Measurements from ENCODE around the gene OR6N1. TPM values are rescaled to one million over a fixed set of nuclear protein-coding genes. Genes with fewer than 3 reads are reported as not detected.

OR6N1 gene
- total RNA-seq, 1 donor from 2014 or later = not detected

- Histone ChIP-seq H3K4me3 (ENCODE audit: low read depth, low read length) (no peak overlapping the region), H3K36me3 (ENCODE audit: control insufficient read depth, insufficient read depth, low read length) (no peaks in the 10 kb centered on the region), H3K27me3 (ENCODE audit: control insufficient read depth, insufficient read depth, low read length) (no peaks in the 10 kb centered on the region)
- no peak for DNase-seq (ENCODE audit: low read depth)
- no peak for TF ChIP-seq CTCF (IDR thresholded peaks at IDR 0.05; ENCODE audit: insufficient read depth, low read length, poor library complexity, severe bottlenecking)
Observed at GRCh38 chr1:158794247-158794646, 22.3 kb upstream of the OR6N1 start.

- no peak for DNase-seq (ENCODE audit: low read depth)
- Histone ChIP-seq H3K36me3 (ENCODE audit: control insufficient read depth, insufficient read depth, low read length) (no peaks in the 10 kb centered on the region), H3K27me3 (ENCODE audit: control insufficient read depth, insufficient read depth, low read length) (no peaks in the 10 kb centered on the region), H3K4me3 (ENCODE audit: low read depth, low read length) (no peak overlapping the region)
- peak; percentile 23 for TF ChIP-seq CTCF (IDR thresholded peaks at IDR 0.05; ENCODE audit: insufficient read depth, low read length, poor library complexity, severe bottlenecking)
Observed at GRCh38 chr1:158793604-158794003, 21.6 kb upstream of the OR6N1 start.

- Histone ChIP-seq H3K36me3 (ENCODE audit: control insufficient read depth, insufficient read depth, low read length) (no peaks in the 10 kb centered on the region), H3K4me3 (ENCODE audit: low read depth, low read length) (no peak within 1 kb of the TSS), H3K27me3 (ENCODE audit: control insufficient read depth, insufficient read depth, low read length) (no peaks in the 10 kb centered on the region)
- DNase-seq (ENCODE audit: low read depth) = no peak
- no peak for TF ChIP-seq CTCF (IDR thresholded peaks at IDR 0.05; ENCODE audit: insufficient read depth, low read length, poor library complexity, severe bottlenecking)
Observed at GRCh38 chr1:158781104-158781503, 9.1 kb upstream of the OR6N1 start, which contains the start of gene OR6N2. Gene OR6N2, minus strand, starts transcription at chr1:158781204. Its CDS starts 3,569 bp downstream, at chr1:158777635.

- Histone ChIP-seq H3K27me3 (ENCODE audit: control insufficient read depth, insufficient read depth, low read length) (no peaks in the 10 kb centered on the region), H3K4me3 (ENCODE audit: low read depth, low read length) (no peak within 1 kb of the TSS), H3K36me3 (ENCODE audit: control insufficient read depth, insufficient read depth, low read length) (no peaks in the 10 kb centered on the region)
- no peak for DNase-seq (ENCODE audit: low read depth)
- no peak for TF ChIP-seq CTCF (IDR thresholded peaks at IDR 0.05; ENCODE audit: insufficient read depth, low read length, poor library complexity, severe bottlenecking)
Observed at GRCh38 chr1:158754420-158754819, 17.6 kb downstream of the OR6N1 start, which contains the start of gene OR6K6. Gene OR6K6, plus strand, starts transcription at chr1:158754720. Its CDS starts 168 bp downstream, at chr1:158754888.

- DNase-seq (ENCODE audit: low read depth) = no peak
- Histone ChIP-seq H3K36me3 (ENCODE audit: control insufficient read depth, insufficient read depth, low read length) (no peaks in the 10 kb centered on the region), H3K4me3 (ENCODE audit: low read depth, low read length) (no peak overlapping the region), H3K27me3 (ENCODE audit: control insufficient read depth, insufficient read depth, low read length) (no peaks in the 10 kb centered on the region)
- no peak for TF ChIP-seq CTCF (IDR thresholded peaks at IDR 0.05; ENCODE audit: insufficient read depth, low read length, poor library complexity, severe bottlenecking)
Observed at GRCh38 chr1:158752155-158752712, 19.8 kb downstream of the OR6N1 start.

- H3K27me3 ChIP-seq (ENCODE audit: control insufficient read depth, insufficient read depth, low read length) = no peaks in the 10 kb centered on the region
- TF ChIP-seq CTCF (IDR thresholded peaks at IDR 0.05; ENCODE audit: insufficient read depth, low read length, poor library complexity, severe bottlenecking) = no peak
- H3K4me3 ChIP-seq (ENCODE audit: low read depth, low read length) = no peak overlapping the region
- DNase-seq (ENCODE audit: low read depth) = no peak
- H3K36me3 ChIP-seq (ENCODE audit: control insufficient read depth, insufficient read depth, low read length) = no peaks in the 10 kb centered on the region
Observed at GRCh38 chr1:158735848-158736247, 36.1 kb downstream of the OR6N1 start.
